Measurements from ENCODE around the gene GPR25.

DNA sequence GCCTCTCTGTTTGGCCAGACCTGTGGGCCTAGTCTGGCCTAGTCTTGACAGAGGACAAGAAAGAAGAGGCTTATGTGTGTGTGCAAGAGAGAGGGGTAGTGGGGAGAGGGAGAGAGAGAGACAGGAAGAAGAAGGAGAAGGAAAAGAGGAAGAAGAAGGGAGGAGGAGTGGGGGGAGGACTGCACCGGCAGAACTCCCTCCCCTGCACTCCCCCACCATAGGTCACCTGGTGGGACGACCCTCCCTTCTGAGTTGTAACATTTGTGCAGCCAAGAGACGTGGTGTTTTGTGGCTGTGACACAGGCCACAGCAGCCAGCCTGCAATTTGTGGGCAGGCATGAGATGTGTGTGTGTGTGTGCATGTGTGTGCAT lies 26.2 kb downstream of the GPR25 start:
- no peak for TF ChIP-seq POLR2A (IDR thresholded peaks at IDR 0.05; ENCODE audit: low read depth, low read length)
- no peak for TF ChIP-seq TAF1 (IDR thresholded peaks at IDR 0.05; ENCODE audit: low read depth, low read length)
- no peak for TF ChIP-seq POLR2AphosphoS5 (IDR thresholded peaks at IDR 0.05; ENCODE audit: low read depth, low read length)
